Esophagus muscularis mucosa (tissue), 4 donors: Measurements from ENCODE around the gene VWA3B. TPM values are rescaled to one million over a fixed set of nuclear protein-coding genes. Genes with fewer than 3 reads are reported as not detected.

Experiments
- DNase-seq: peaks from one replicate; pipeline ENCODE4 v3.0.0-alpha.2; 2017; ENCODE audit errors: extremely low spot score
- H3K27ac ChIP-seq, 4 donors: fragments of 200-600 bp; sonication (generic); replicated peaks in 1 of 4; 1 replicate in 3 of 4; 2 replicates in 1 of 4; pipeline ENCODE4 v1.5.1; 2016 to 2019; ENCODE audit warnings: mild to moderate bottlenecking in 1 of 4
- H3K27me3 ChIP-seq, 4 donors: fragments of 200-600 bp; sonication (generic); one replicate each; pipeline versions ENCODE4 v1.5.1 to v1.6.0; 2016 to 2019
- H3K36me3 ChIP-seq, 4 donors: fragments of 200-600 bp; sonication (generic); one replicate each; pipeline ENCODE4 v1.5.1; 2016 to 2019
- H3K4me1 ChIP-seq, 4 donors: fragments of 200-600 bp; sonication (generic); one replicate each; pipeline ENCODE4 v1.5.1; 2016 to 2019
- H3K4me3 ChIP-seq, 4 donors: fragments of 200-600 bp; sonication (generic); 1 replicate in 2 of 4; 2 replicates in 2 of 4; pipeline ENCODE4 v1.5.1; 2016 to 2019; ENCODE audit warnings: mild to moderate bottlenecking in 4 of 4, moderate library complexity in 1 of 4
- H3K9me3 ChIP-seq, 4 donors: fragments of 200-600 bp; sonication (generic); 1 replicate in 3 of 4; 2 replicates in 1 of 4; pipeline ENCODE4 v1.5.1; 2016 to 2019
- EP300 ChIP-seq: sonication (generic); formaldehyde crosslinking; IDR thresholded peaks from one replicate; pipeline ENCODE4 v1.6.1; 2017; ENCODE audit warnings: antibody characterized with exemption
- POLR2A ChIP-seq: fragments of 450-650 bp; IDR thresholded peaks from one replicate; pipeline ENCODE4 v1.6.1; 2017; ENCODE audit warnings: antibody characterized with exemption, moderate library complexity, mild to moderate bottlenecking, low read depth
- POLR2AphosphoS5 ChIP-seq, 2 donors: sonication (generic); formaldehyde crosslinking; IDR thresholded peaks; one replicate each; pipeline ENCODE4 v1.6.1; 2017; ENCODE audit warnings: antibody characterized with exemption in 2 of 2
- WGBS: methylation state at CpG from one replicate; pipeline ENCODE4 v1.1.5; 2018; 5-methylcytosine and 5-hydroxymethylcytosine counted together
- intact Hi-C: fragments of 100-400 bp; cut with DNase I; formaldehyde crosslinking; loops from one replicate; pipeline ENCODE4 v1.15.1; 2023
- total RNA-seq, 4 donors: library from RNA; depleted of rRNA; stranded (reverse); fragments of >200 nt; gene quantifications; one replicate each; pipeline versions ENCODE4 v1.1.0 to v1.2.1, GENCODE V29; 2016
- TF ChIP-seq, protein P1 (sequence below), 3 experiments: fragments of 200-600 bp in 2 of 3; fragments of 450-650 bp in 1 of 3; sonication (generic) in 2 of 3; IDR thresholded peaks; one replicate each; pipeline ENCODE4 v1.5.1; 2017 to 2019; ENCODE audit warnings: antibody characterized with exemption in 3 of 3, mild to moderate bottlenecking in 2 of 3, moderate library complexity in 1 of 3

VWA3B gene
- total RNA-seq, 4 donors from 2014 or later, result not detected

DNA sequence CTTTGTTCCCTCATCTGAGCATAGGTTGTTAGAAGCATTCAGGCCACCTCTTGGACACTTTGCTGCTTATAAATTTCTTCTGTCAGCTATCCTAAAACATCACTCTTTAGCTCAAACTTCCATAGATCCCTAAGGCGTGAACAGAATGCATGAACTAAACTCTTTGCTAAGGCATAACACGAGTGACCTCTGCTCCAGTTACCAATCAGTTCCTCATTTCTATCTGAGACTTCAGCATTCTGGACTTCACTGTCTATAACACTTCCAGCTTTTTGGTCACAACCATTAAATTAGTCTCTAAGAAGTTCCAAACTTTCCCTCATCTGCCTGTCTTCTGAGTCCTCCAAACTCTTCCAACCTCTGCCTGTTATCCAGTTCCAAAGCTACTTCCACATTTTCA lies 8.3 kb upstream of the VWA3B start:
- Histone ChIP-seq H3K27ac (no peak overlapping the region), H3K27me3 (no peaks in the 10 kb centered on the region), H3K4me1 (no peaks in the 10 kb centered on the region), H3K9me3 (peaks cover 0 to 5% (median 2%) of the 10 kb centered on the region in 4 donors), H3K4me3 (no peak overlapping the region), H3K36me3 (no peaks in the 10 kb centered on the region)
- intact Hi-C loops, result no loop called here
- WGBS, result 89% methylated on average over 2 of the region's 2 CpGs
- no peak for TF ChIP-seq POLR2A
- no peak for DNase-seq

DNA sequence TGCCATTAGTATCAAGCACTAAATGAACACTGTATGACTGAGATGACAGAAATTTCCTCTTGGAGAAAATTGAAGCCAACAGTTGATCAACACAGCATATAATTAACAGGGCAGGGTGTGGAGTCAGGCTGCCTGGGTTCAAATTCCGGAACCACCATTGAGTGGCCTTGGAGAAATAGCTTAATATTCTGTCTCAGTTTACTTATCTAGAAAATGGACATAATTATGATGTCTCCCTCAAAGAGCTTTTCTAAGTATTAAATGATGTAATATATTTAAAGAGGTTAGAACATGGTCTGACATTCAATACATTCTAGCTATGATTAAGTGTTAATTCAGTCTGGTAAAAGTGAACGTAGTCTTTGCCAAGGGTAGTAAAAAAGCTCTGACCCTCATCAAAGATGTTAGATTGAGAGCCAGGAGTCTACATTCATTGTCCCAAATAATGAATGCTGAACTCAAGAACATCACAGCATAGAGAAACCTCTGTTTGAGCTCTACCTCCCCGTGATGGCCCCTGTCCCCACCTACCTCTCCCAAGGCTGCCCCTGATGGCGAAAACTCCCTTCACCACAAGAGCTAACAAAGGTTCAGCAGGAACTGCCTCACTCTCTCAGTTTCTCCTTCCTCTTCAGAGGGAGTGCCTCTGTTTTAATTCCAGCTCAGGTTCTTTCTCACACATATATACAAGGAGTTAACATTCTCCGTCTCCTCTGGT lies 2.7 kb upstream of the VWA3B start:
- DNase-seq, result no peak
- H3K9me3 ChIP-seq, result no peaks in the 10 kb centered on the region
- WGBS, result 81% methylated on average over 5 of the region's 5 CpGs
- H3K27ac ChIP-seq, result no peak overlapping the region
- peaks cover 15 to 18% (median 17%) of the 10 kb centered on the region in 4 donors for H3K4me1 ChIP-seq
- H3K27me3 ChIP-seq, result no peaks in the 10 kb centered on the region
- no peak overlapping the region for H3K4me3 ChIP-seq
- no peaks in the 10 kb centered on the region for H3K36me3 ChIP-seq
- intact Hi-C loops, result no loop called here
- TF ChIP-seq, protein P1, sequence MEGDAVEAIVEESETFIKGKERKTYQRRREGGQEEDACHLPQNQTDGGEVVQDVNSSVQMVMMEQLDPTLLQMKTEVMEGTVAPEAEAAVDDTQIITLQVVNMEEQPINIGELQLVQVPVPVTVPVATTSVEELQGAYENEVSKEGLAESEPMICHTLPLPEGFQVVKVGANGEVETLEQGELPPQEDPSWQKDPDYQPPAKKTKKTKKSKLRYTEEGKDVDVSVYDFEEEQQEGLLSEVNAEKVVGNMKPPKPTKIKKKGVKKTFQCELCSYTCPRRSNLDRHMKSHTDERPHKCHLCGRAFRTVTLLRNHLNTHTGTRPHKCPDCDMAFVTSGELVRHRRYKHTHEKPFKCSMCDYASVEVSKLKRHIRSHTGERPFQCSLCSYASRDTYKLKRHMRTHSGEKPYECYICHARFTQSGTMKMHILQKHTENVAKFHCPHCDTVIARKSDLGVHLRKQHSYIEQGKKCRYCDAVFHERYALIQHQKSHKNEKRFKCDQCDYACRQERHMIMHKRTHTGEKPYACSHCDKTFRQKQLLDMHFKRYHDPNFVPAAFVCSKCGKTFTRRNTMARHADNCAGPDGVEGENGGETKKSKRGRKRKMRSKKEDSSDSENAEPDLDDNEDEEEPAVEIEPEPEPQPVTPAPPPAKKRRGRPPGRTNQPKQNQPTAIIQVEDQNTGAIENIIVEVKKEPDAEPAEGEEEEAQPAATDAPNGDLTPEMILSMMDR (IDR thresholded peaks at IDR 0.05), result no peak
- TF ChIP-seq POLR2AphosphoS5 (IDR thresholded peaks at IDR 0.05) (no peak), EP300 (no peak), POLR2A (no peak)

DNA sequence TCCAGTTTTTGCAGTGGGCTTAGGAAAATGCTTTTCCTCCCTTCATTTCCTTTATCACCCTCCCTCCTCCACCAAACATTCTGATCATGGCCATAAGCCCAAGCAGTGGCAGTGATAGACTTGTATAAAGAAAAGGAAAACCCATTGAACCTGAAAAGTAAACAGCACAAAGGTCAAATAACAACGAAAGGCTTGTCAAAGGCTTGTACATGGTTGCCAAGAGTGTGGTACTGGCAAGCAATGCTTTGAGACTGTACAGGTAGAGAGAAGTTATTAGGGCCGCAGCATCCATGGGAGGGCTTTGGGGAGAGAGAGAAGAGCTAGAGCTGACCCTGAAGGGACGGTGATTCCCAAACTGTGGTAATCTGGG lies 2.1 kb upstream of the VWA3B start:
- Histone ChIP-seq H3K27ac (no peak overlapping the region), H3K4me3 (no peak overlapping the region), H3K36me3 (no peaks in the 10 kb centered on the region), H3K9me3 (no peaks in the 10 kb centered on the region), H3K27me3 (no peaks in the 10 kb centered on the region), H3K4me1 (peaks cover 15 to 18% (median 17%) of the 10 kb centered on the region in 4 donors)
- TF ChIP-seq EP300 (no peak), POLR2A (no peak), POLR2AphosphoS5 (IDR thresholded peaks at IDR 0.05) (no peak)
- TF ChIP-seq, protein P1 (IDR thresholded peaks at IDR 0.05), result no peak
- DNase-seq, result no peak
- intact Hi-C loops, result no loop called here
- WGBS, result 84% methylated on average over 3 of the region's 3 CpGs

DNA sequence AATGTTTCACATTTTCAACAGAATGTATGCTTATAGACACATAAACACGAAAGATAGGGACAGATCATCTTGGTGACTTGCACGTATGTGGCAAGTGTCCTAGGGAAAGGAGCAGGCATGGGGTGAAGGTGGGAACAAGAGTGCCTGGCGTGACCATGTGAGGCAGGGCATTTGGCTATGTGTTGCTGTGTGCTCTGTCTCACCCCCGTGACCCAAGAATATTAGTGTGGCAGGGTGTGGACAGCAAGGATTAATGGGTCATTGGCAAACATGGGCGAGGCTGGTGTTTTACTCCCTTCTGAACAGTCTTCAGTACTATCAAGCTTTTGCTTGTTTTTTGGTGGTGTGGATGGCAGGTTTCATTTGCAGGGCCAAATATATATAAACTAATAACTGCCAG lies 1.3 kb upstream of the VWA3B start:
- Histone ChIP-seq H3K27ac (no peak overlapping the region), H3K4me1 (peaks cover 15 to 18% (median 17%) of the 10 kb centered on the region in 4 donors), H3K27me3 (no peaks in the 10 kb centered on the region), H3K4me3 (no peak overlapping the region), H3K36me3 (no peaks in the 10 kb centered on the region), H3K9me3 (no peaks in the 10 kb centered on the region)
- no peak for DNase-seq
- WGBS, result 82% methylated on average over 5 of the region's 5 CpGs
- intact Hi-C loops, result no loop called here
- TF ChIP-seq, protein P1 (IDR thresholded peaks at IDR 0.05), result no peak
- TF ChIP-seq POLR2A, result no peak
- TF ChIP-seq POLR2AphosphoS5 (IDR thresholded peaks at IDR 0.05), result no peak
- TF ChIP-seq EP300, result no peak

DNA sequence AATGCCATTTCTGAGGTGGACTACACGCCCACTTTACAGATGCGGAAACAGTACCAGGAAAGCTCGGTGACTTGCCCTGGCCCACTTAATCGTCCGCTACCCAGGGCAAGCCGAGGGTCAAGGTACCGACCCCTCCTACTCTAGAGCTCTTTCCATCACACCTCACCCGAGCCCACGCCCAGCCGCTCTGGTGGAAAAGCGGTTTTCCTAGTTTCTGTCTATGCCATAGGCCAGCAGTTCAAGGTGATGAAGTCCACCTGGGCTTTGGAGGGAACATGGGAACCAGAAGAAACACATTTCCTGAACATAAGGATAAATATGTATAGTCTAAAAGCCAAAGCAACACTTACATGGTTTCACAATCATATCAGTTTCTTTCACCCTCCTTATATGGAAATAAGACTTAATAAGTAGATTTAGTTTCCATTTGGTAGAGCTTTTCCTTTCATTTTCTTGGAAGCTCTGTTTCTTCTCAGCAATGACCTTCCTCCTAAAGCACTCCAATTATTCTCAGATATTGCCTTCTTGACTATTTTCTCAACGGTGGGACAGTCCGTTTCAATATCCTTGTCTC lies 567 bp downstream of the VWA3B start:
- intact Hi-C loops, result no loop called here
- 65% methylated on average over 10 of the region's 13 CpGs for WGBS

More for the DNA sequence above, 567 bp downstream of the VWA3B start:
- Histone ChIP-seq H3K27me3 (no peaks in the 10 kb centered on the region), H3K4me3 (peak overlapping the region; percentile 50 to 67 (median 55)), H3K9me3 (no peaks in the 10 kb centered on the region), H3K36me3 (no peaks in the 10 kb centered on the region), H3K4me1 (peaks cover 15 to 18% (median 17%) of the 10 kb centered on the region in 4 donors), H3K27ac (peak overlapping the region in 1 of 4 donors; percentile 37)
- TF ChIP-seq EP300 (no peak), POLR2A (no peak), POLR2AphosphoS5 (IDR thresholded peaks at IDR 0.05) (no peak)
- TF ChIP-seq, protein P1 (IDR thresholded peaks at IDR 0.05), result no peak
- no peak for DNase-seq
